ENCODE measurements around the gene ACADL. TPM values are rescaled to one million over a fixed set of nuclear protein-coding genes. Genes with fewer than 3 reads are reported as not detected.

Gene ACADL
- total RNA-seq, 4 donors from 2014 or later: 45.3 to 167 (median 101) TPM

DNA sequence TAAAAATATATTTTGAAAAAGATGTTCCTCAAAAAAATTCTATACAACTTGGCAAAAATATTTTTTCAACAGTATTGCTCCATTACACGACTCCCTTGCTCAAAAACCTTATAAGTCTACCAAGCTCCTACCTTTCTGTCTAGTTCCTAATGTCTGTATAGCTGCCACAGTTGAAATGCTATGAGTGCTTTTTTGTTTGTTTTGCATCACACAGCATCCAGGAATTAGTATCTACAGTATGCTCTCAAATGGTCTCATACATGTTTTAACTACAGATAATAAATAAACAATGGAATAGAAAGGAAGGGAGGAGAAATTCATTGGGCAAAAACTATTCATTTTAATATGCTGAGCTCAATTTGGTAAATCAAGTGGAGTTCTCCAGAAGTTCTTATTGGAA is 17.3 kb downstream of the ACADL start:
- TF ChIP-seq, protein P1, sequence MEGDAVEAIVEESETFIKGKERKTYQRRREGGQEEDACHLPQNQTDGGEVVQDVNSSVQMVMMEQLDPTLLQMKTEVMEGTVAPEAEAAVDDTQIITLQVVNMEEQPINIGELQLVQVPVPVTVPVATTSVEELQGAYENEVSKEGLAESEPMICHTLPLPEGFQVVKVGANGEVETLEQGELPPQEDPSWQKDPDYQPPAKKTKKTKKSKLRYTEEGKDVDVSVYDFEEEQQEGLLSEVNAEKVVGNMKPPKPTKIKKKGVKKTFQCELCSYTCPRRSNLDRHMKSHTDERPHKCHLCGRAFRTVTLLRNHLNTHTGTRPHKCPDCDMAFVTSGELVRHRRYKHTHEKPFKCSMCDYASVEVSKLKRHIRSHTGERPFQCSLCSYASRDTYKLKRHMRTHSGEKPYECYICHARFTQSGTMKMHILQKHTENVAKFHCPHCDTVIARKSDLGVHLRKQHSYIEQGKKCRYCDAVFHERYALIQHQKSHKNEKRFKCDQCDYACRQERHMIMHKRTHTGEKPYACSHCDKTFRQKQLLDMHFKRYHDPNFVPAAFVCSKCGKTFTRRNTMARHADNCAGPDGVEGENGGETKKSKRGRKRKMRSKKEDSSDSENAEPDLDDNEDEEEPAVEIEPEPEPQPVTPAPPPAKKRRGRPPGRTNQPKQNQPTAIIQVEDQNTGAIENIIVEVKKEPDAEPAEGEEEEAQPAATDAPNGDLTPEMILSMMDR (IDR thresholded peaks at IDR 0.05): no peak
- TF ChIP-seq POLR2A (IDR thresholded peaks at IDR 0.05) (no peak), EP300 (IDR thresholded peaks at IDR 0.05) (no peak)

DNA sequence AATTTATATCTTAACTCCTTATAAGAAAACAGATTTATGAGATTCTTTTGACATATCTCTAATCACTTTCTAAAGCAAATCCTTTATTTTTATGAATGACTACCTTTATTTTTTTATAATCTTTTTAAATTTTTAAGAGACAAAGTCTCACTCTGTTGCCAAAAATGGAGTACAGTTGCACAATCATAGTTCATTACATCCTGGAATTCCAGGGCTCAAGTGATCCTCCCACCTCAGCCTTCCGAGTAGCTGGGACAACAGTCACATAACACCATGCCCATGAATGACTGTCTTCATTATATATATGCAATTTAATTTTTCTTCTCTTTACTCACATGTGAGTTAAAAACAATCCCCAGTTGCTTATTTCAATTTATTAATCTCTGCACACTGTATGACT is 21.7 kb downstream of the ACADL start:
- H3K27me3 ChIP-seq: no peaks in the 10 kb centered on the region
- 40 to 48% methylated on average over 1 of the region's 1 CpG for WGBS, 2 donors
- H3K27ac ChIP-seq: no peak overlapping the region
- TF ChIP-seq EP300 (IDR thresholded peaks at IDR 0.05): no peak
- TF ChIP-seq, protein P1 (IDR thresholded peaks at IDR 0.05): no peak
- no peak for TF ChIP-seq POLR2A (IDR thresholded peaks at IDR 0.05)
- H3K36me3 ChIP-seq: peaks cover 0 to 29% (median 0%) of the 10 kb centered on the region in 3 donors
- H3K4me3 ChIP-seq: no peak overlapping the region
- DNase-seq (ENCODE audit: low spot score in 2 of 2): no peak
- H3K9me3 ChIP-seq: no peaks in the 10 kb centered on the region
- H3K4me1 ChIP-seq: peaks cover 0 to 16% (median 0%) of the 10 kb centered on the region in 4 donors

More for the DNA sequence above, 17.3 kb downstream of the ACADL start:
- WGBS, 2 donors: 80 to 85% methylated on average over 1 of the region's 1 CpG
- no peaks in the 10 kb centered on the region for H3K27me3 ChIP-seq
- H3K36me3 ChIP-seq: peaks cover 0 to 28% (median 0%) of the 10 kb centered on the region in 3 donors
- H3K4me3 ChIP-seq: no peak overlapping the region
- DNase-seq (ENCODE audit: low spot score in 2 of 2): no peak
- no peak overlapping the region for H3K27ac ChIP-seq
- H3K4me1 ChIP-seq: peaks cover 0 to 12% (median 0%) of the 10 kb centered on the region in 4 donors
- H3K9me3 ChIP-seq: no peaks in the 10 kb centered on the region

DNA sequence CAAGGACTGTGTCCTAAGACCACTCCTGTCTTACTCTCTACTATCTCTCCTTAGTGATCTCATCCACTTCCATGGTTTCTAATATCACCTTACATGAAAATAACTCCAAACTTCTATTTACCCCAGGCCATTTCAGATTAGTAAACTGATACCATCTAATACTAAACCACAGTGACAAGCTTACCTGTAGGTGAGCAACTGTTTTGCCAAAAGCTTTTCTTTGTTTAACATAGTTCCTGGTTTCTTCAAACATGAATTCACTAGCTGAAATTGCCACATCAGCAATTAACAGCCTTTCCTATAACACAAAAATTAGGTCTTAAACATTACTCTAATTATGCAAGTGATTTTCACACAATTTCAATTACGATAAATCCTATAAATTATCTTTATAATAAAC is 22.1 kb downstream of the ACADL start:
- no peaks in the 10 kb centered on the region for H3K9me3 ChIP-seq
- H3K4me3 ChIP-seq: no peak overlapping the region
- peaks cover 0 to 16% (median 0%) of the 10 kb centered on the region in 4 donors for H3K4me1 ChIP-seq
- H3K36me3 ChIP-seq: peaks cover 0 to 29% (median 0%) of the 10 kb centered on the region in 3 donors
- no peaks in the 10 kb centered on the region for H3K27me3 ChIP-seq
- no peak overlapping the region for H3K27ac ChIP-seq
- TF ChIP-seq EP300 (IDR thresholded peaks at IDR 0.05) (no peak), POLR2A (IDR thresholded peaks at IDR 0.05) (no peak)
- TF ChIP-seq, protein P1 (IDR thresholded peaks at IDR 0.05): no peak
- no peak for DNase-seq (ENCODE audit: low spot score in 2 of 2)
- 85 to 87% methylated on average over 1 of the region's 1 CpG for WGBS, 2 donors

DNA sequence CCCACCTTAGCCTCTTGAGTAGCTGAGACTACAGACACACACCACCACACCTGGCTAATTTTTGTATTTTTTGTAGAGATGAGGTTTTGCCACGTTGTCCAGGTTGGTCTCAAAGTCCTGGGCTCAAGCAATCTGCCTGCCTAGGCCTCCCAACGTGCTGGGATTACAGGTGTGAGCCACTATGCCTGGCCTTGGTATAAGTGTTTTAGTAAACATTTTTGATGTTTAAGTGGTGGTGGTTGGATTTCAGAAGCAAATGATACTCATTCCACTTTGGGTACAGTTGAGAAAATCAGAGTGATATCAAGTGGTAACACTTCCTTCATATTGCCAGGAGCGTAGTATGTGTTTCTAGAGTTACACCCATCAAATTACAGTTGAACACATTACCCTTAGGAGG is 25.4 kb downstream of the ACADL start:
- 81 to 92% methylated on average over 3 of the region's 3 CpGs for WGBS, 2 donors

DNA sequence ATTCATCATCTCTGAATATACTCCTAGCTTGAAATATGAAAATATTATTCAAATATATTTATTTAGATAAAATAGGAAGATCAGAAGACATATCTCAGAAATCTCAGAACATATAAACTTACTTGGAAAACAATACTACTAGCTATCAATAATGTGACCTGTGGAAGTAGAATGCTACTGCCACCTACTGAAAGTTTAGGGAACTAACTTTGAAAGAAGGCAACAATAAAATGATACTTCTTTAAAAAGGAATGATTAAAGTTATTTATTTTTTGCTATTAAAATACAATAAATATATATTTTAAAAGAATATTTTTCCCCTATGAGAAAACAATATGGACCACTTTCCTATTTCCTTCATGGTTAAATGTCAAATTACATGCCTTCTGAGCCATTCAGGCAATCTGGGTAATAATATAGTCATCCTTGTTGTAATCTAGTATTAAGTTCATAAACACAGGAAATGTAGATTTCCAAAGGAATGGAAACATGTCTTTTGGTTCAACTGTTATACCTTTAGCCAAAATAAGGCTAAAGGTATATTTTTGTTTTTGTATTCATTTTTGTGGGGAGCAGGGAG is 26.0 kb downstream of the ACADL start:
- Histone ChIP-seq H3K27me3 (no peaks in the 10 kb centered on the region), H3K27ac (no peak overlapping the region), H3K4me1 (peaks cover 0 to 19% (median 0%) of the 10 kb centered on the region in 4 donors), H3K36me3 (peaks cover 0 to 16% (median 0%) of the 10 kb centered on the region in 3 donors), H3K4me3 (no peak overlapping the region), H3K9me3 (no peaks in the 10 kb centered on the region)
- DNase-seq (ENCODE audit: low spot score in 2 of 2): no peak
- TF ChIP-seq, protein P1 (IDR thresholded peaks at IDR 0.05): peak in 4 of 5 experiments; percentile 46 to 77 (median 72)
- TF ChIP-seq POLR2A (IDR thresholded peaks at IDR 0.05): no peak

More for the DNA sequence above, 25.4 kb downstream of the ACADL start:
- Histone ChIP-seq H3K27me3 (no peaks in the 10 kb centered on the region), H3K9me3 (no peaks in the 10 kb centered on the region), H3K27ac (no peak overlapping the region), H3K36me3 (peaks cover 0 to 16% (median 0%) of the 10 kb centered on the region in 3 donors), H3K4me3 (no peak overlapping the region), H3K4me1 (peaks cover 0 to 23% (median 0%) of the 10 kb centered on the region in 4 donors)
- no peak for DNase-seq (ENCODE audit: low spot score in 2 of 2)
- TF ChIP-seq, protein P1 (IDR thresholded peaks at IDR 0.05): no peak
- TF ChIP-seq POLR2A (IDR thresholded peaks at IDR 0.05) (no peak), EP300 (IDR thresholded peaks at IDR 0.05) (no peak)
